ENCODE results near the gene PIK3R5. TPM values are rescaled to one million over a fixed set of nuclear protein-coding genes. Genes with fewer than 3 reads are reported as not detected.

The PIK3R5 gene
- total RNA-seq, 1 experiment from 2014 or later, result 2.5 TPM

DNA sequence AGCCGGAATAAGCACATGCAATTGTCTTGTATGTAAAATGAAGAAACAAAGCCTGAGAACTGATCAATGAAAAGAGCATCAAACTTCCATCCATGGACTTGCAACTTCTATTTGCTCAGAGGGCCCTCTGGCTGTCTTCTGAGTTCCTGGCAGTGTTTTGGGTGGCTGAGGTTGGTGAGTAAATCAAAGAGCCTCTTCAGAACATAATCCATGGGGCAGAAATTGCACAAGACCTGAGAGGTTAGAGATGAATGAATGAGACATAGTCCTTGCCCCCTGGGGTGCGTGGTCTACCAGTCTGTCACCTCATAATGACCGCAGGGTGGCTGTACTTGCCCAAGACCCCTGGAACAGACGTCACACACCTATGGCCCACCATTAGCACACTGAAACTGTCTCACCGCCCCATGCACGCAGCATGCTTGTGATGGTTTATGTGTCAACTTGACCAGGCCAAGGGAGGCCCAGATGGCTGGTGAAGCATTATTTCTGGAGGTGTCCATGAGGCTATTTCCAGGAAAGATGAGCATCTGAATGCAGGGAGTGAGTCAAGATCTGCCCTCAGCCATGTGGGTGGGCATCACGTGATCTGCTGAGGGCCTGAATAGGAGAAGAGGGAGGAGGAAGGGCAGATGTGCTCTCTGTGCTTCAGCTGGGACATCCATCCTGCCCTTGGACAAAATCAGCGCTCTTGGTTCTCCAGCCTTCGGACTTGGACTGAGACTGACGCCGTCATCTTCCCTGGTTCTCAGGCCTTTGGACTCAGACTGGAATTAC, 106.3 kb downstream of the PIK3R5 start:
- RAD21 ChIA-PET (ENCODE audit: low non-redundant PET in 1 of 2, low total read pairs in 2 of 2, uncharacterized antibody in 2 of 2, unreplicated experiment in 2 of 2), result interaction anchor here in 1 of 2 experiments (0.7 kb wide), 1 partner anchor 82 kb away, joined by 4 read pairs; no protein-coding TSS in a partner anchor
- no peak overlapping the region for H2AFZ ChIP-seq (ENCODE audit: low read depth, low read length, poor library complexity, severe bottlenecking)
- intact Hi-C loops (cut with micrococcal nuclease), result no loop called here
- POLR2A ChIA-PET, result no interaction called here
- CTCF ChIA-PET, result no interaction called here
- H3K9ac ChIP-seq (ENCODE audit: low read length), result no peak overlapping the region
- no peaks in the 10 kb centered on the region for H3K79me2 ChIP-seq (ENCODE audit: insufficient read depth, low read length)
- no peaks in the 10 kb centered on the region for H3K9me2 ChIP-seq (ENCODE audit: insufficient read depth)
- H3K4me2 ChIP-seq (ENCODE audit: low read length), result no peak overlapping the region
- ATAC-seq, result no peak
- BruUV-seq (replicated peaks), result no TSS peak
- no peaks in the 10 kb centered on the region for H3K4me1 ChIP-seq (ENCODE audit: control insufficient read depth in 1 of 2, insufficient read depth in 2 of 2, low read length in 2 of 2)
- H3K4me3 ChIP-seq (replicated peaks in 1 of 2; ENCODE audit: low read depth in 1 of 2, low read length in 2 of 2), result no peak overlapping the region
- H3K27me3 ChIP-seq (ENCODE audit: insufficient read depth, low read length), result 0 out of 2 replicates have a peak, but pooled peaks cover 3% of the 10 kb centered on the region
- DNase-seq (ENCODE audit: low read depth, low spot score), result no peak
- TF ChIP-seq EZH2phosphoT487 (IDR thresholded peaks at IDR 0.05; ENCODE audit: borderline replicate concordance) (no peak), POLR2A (IDR thresholded peaks at IDR 0.05; ENCODE audit: borderline replicate concordance, extremely low read depth, insufficient read depth, insufficient read length) (no peak), ZNF274 (IDR thresholded peaks at IDR 0.05; ENCODE audit: low read depth, low read length) (no peak)
- H4K20me1 ChIP-seq (ENCODE audit: insufficient read depth), result no peaks in the 10 kb centered on the region
- no peaks in the 10 kb centered on the region for H3K36me3 ChIP-seq (ENCODE audit: control insufficient read depth in 1 of 2, insufficient read depth in 2 of 2, low read length in 2 of 2)
- H3K9me3 ChIP-seq (ENCODE audit: control insufficient read depth in 1 of 2, insufficient read depth in 1 of 2, low read depth in 1 of 2, low read length in 2 of 2), result no peaks in the 10 kb centered on the region
- no peak overlapping the region for H3K27ac ChIP-seq (ENCODE audit: low read depth, low read length)

DNA sequence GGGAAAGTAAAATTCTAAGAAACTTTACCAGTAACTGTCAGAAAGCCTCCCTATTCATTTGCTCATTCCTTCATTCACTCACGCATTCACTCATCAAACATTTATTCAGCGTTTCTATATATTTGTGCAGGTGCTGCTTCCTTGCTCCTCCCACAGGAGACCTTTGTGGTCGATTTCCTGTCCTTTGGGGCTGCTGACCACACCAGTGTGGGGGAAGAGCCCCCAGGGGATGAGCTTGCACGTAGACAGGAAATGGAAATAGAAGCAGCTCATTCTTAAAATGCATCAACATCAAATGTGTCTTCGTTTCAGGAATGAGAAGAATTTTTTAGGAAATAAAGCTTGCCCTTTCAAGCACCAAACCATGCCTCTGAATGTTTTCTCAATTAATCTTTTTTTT, 107.6 kb downstream of the PIK3R5 start:
- Histone ChIP-seq H3K9ac (ENCODE audit: low read length) (no peak overlapping the region), H3K4me2 (ENCODE audit: low read length) (no peak overlapping the region), H3K27ac (ENCODE audit: low read depth, low read length) (no peak overlapping the region), H3K79me2 (ENCODE audit: insufficient read depth, low read length) (no peaks in the 10 kb centered on the region), H3K27me3 (ENCODE audit: insufficient read depth, low read length) (0 out of 2 replicates have a peak, but pooled peaks cover 3% of the 10 kb centered on the region), H4K20me1 (ENCODE audit: insufficient read depth) (no peaks in the 10 kb centered on the region), H3K4me3 (replicated peaks in 1 of 2; ENCODE audit: low read depth in 1 of 2, low read length in 2 of 2) (no peak overlapping the region), H3K9me2 (ENCODE audit: insufficient read depth) (no peaks in the 10 kb centered on the region), H3K36me3 (ENCODE audit: control insufficient read depth in 1 of 2, insufficient read depth in 2 of 2, low read length in 2 of 2) (no peaks in the 10 kb centered on the region), H3K4me1 (ENCODE audit: control insufficient read depth in 1 of 2, insufficient read depth in 2 of 2, low read length in 2 of 2) (no peaks in the 10 kb centered on the region), H2AFZ (ENCODE audit: low read depth, low read length, poor library complexity, severe bottlenecking) (no peak overlapping the region), H3K9me3 (ENCODE audit: control insufficient read depth in 1 of 2, insufficient read depth in 1 of 2, low read depth in 1 of 2, low read length in 2 of 2) (no peaks in the 10 kb centered on the region)
- intact Hi-C loops (cut with micrococcal nuclease), result no loop called here
- no peak for DNase-seq (ENCODE audit: low read depth, low spot score)
- no peak for ATAC-seq
- ChIA-PET CTCF (interaction anchor here (0.7 kb wide), 1 partner anchor 71 kb away, joined by 3 read pairs; no protein-coding TSS in a partner anchor), RAD21 (ENCODE audit: low non-redundant PET in 1 of 2, low total read pairs in 2 of 2, uncharacterized antibody in 2 of 2, unreplicated experiment in 2 of 2) (no interaction called here), POLR2A (interaction anchor here (0.6 to 0.7 kb wide), 3 partner anchors 18 to 241 kb away, joined by 3 to 5 read pairs (median 4); no protein-coding TSS in a partner anchor)
- no TSS peak for BruUV-seq (replicated peaks)
- no peak for TF ChIP-seq YY1 (IDR thresholded peaks at IDR 0.05; ENCODE audit: extremely low read depth, insufficient replicate concordance, low read depth, low read length)
- TF ChIP-seq, protein P1, sequence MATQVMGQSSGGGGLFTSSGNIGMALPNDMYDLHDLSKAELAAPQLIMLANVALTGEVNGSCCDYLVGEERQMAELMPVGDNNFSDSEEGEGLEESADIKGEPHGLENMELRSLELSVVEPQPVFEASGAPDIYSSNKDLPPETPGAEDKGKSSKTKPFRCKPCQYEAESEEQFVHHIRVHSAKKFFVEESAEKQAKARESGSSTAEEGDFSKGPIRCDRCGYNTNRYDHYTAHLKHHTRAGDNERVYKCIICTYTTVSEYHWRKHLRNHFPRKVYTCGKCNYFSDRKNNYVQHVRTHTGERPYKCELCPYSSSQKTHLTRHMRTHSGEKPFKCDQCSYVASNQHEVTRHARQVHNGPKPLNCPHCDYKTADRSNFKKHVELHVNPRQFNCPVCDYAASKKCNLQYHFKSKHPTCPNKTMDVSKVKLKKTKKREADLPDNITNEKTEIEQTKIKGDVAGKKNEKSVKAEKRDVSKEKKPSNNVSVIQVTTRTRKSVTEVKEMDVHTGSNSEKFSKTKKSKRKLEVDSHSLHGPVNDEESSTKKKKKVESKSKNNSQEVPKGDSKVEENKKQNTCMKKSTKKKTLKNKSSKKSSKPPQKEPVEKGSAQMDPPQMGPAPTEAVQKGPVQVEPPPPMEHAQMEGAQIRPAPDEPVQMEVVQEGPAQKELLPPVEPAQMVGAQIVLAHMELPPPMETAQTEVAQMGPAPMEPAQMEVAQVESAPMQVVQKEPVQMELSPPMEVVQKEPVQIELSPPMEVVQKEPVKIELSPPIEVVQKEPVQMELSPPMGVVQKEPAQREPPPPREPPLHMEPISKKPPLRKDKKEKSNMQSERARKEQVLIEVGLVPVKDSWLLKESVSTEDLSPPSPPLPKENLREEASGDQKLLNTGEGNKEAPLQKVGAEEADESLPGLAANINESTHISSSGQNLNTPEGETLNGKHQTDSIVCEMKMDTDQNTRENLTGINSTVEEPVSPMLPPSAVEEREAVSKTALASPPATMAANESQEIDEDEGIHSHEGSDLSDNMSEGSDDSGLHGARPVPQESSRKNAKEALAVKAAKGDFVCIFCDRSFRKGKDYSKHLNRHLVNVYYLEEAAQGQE (IDR thresholded peaks at IDR 0.05; ENCODE audit: low read depth), result no peak
- no peak for TF ChIP-seq EGR1 (IDR thresholded peaks at IDR 0.05; ENCODE audit: low read depth)
- no peak for TF ChIP-seq SP1 (IDR thresholded peaks at IDR 0.05; ENCODE audit: low read depth)
- TF ChIP-seq EZH2 (IDR thresholded peaks at IDR 0.05), result no peak
- TF ChIP-seq ZFX (IDR thresholded peaks at IDR 0.05), result no peak
- TF ChIP-seq, protein P2, sequence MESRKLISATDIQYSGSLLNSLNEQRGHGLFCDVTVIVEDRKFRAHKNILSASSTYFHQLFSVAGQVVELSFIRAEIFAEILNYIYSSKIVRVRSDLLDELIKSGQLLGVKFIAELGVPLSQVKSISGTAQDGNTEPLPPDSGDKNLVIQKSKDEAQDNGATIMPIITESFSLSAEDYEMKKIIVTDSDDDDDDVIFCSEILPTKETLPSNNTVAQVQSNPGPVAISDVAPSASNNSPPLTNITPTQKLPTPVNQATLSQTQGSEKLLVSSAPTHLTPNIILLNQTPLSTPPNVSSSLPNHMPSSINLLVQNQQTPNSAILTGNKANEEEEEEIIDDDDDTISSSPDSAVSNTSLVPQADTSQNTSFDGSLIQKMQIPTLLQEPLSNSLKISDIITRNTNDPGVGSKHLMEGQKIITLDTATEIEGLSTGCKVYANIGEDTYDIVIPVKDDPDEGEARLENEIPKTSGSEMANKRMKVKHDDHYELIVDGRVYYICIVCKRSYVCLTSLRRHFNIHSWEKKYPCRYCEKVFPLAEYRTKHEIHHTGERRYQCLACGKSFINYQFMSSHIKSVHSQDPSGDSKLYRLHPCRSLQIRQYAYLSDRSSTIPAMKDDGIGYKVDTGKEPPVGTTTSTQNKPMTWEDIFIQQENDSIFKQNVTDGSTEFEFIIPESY (IDR thresholded peaks at IDR 0.05; ENCODE audit: extremely low read depth, insufficient replicate concordance, low read length), result no peak
- no peak for TF ChIP-seq CEBPB (IDR thresholded peaks at IDR 0.05; ENCODE audit: low read depth)
- no peak for TF ChIP-seq JUND (IDR thresholded peaks at IDR 0.05)
- no peak for TF ChIP-seq POLR2A (IDR thresholded peaks at IDR 0.05; ENCODE audit: borderline replicate concordance, extremely low read depth, insufficient read depth, insufficient read length)
- no peak for TF ChIP-seq FOSL1 (IDR thresholded peaks at IDR 0.05; ENCODE audit: low read depth)
- TF ChIP-seq SIN3A (IDR thresholded peaks at IDR 0.05; ENCODE audit: low read depth), result no peak
- TF ChIP-seq SRF (IDR thresholded peaks at IDR 0.05; ENCODE audit: low read depth), result no peak

All from HCT116 (cell line).